Measurements from ENCODE around the gene RNF151. TPM values are rescaled to one million over a fixed set of nuclear protein-coding genes. Genes with fewer than 3 reads are reported as not detected.

The RNF151 gene
- total and polyA plus RNA-seq, 2 of the 13 experiments (the other 11 are each of a cell fraction or from before 2014, with no cell fraction given): not detected

DNA sequence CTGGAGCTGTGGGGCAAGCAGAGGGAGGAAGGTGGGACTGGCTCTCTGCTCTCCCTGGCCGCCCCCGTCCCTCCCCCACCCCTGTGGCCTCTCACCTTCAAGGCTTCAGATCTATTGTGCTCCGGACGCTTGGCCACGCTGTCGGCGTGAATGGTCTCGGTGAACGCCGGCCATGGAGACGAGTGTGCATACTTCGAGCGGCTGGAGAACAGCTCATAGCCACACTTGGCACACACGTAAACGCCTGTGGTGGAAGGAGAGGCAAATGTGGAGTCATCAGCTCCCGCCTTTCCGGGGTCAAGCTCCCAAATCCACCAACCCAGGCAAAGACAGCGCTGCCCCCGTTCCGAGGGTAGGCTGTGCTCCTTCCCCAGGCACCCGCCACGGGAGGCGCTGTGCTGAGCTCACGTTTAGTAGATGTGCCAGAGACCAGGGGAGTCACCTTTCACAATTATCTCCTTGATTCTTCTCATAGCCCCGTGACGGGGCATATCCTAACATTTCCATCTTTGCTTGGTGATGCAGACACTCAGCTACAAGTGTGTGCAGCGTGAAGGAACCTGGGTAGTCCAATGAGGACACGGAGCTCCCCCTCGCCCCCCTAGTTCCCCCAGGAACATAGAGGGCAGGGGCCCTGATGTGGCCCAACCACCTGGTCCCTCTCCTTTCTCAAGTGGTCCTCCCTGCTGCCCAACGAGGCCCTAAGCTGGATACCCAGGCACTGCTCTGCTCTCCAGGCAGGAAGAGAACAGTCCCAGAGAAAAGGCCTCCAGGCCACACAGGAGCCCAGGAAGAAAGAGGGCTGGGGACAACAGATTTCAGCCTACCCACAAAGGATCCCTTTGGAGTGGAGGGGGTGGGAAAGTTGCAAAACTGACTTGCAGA is 25.3 kb upstream of the RNF151 start (continued):
- 0 out of 2 replicates have a peak, but pooled peaks have one; percentile 31 for TF ChIP-seq ZNF607 (CRISPR knock-in tag; IDR thresholded peaks at IDR 0.05; ENCODE audit: borderline replicate concordance)
- 0 out of 2 replicates have a peak, but pooled peaks have one; percentile 25 for TF ChIP-seq ZNF138 (CRISPR knock-in tag; IDR thresholded peaks at IDR 0.05; ENCODE audit: low read depth)
- TF ChIP-seq, protein P1, sequence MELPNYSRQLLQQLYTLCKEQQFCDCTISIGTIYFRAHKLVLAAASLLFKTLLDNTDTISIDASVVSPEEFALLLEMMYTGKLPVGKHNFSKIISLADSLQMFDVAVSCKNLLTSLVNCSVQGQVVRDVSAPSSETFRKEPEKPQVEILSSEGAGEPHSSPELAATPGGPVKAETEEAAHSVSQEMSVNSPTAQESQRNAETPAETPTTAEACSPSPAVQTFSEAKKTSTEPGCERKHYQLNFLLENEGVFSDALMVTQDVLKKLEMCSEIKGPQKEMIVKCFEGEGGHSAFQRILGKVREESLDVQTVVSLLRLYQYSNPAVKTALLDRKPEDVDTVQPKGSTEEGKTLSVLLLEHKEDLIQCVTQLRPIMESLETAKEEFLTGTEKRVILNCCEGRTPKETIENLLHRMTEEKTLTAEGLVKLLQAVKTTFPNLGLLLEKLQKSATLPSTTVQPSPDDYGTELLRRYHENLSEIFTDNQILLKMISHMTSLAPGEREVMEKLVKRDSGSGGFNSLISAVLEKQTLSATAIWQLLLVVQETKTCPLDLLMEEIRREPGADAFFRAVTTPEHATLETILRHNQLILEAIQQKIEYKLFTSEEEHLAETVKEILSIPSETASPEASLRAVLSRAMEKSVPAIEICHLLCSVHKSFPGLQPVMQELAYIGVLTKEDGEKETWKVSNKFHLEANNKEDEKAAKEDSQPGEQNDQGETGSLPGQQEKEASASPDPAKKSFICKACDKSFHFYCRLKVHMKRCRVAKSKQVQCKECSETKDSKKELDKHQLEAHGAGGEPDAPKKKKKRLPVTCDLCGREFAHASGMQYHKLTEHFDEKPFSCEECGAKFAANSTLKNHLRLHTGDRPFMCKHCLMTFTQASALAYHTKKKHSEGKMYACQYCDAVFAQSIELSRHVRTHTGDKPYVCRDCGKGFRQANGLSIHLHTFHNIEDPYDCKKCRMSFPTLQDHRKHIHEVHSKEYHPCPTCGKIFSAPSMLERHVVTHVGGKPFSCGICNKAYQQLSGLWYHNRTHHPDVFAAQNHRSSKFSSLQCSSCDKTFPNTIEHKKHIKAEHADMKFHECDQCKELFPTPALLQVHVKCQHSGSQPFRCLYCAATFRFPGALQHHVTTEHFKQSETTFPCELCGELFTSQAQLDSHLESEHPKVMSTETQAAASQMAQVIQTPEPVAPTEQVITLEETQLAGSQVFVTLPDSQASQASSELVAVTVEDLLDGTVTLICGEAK (IDR thresholded peaks at IDR 0.05): no peak
- TF ChIP-seq, protein P1 (CRISPR knock-in tag; IDR thresholded peaks at IDR 0.05): 0 out of 2 replicates have a peak, but pooled peaks have one; percentile 10
- TF ChIP-seq, protein P2, sequence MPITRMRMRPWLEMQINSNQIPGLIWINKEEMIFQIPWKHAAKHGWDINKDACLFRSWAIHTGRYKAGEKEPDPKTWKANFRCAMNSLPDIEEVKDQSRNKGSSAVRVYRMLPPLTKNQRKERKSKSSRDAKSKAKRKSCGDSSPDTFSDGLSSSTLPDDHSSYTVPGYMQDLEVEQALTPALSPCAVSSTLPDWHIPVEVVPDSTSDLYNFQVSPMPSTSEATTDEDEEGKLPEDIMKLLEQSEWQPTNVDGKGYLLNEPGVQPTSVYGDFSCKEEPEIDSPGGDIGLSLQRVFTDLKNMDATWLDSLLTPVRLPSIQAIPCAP (CRISPR knock-in tag; IDR thresholded peaks at IDR 0.05; ENCODE audit: low read depth): no peak
- peak; percentile 58 for TF ChIP-seq BRD4 (CRISPR knock-in tag; IDR thresholded peaks at IDR 0.05)
- no peak for TF ChIP-seq SRY (CRISPR knock-in tag; IDR thresholded peaks at IDR 0.05)
- TF ChIP-seq, protein P3, sequence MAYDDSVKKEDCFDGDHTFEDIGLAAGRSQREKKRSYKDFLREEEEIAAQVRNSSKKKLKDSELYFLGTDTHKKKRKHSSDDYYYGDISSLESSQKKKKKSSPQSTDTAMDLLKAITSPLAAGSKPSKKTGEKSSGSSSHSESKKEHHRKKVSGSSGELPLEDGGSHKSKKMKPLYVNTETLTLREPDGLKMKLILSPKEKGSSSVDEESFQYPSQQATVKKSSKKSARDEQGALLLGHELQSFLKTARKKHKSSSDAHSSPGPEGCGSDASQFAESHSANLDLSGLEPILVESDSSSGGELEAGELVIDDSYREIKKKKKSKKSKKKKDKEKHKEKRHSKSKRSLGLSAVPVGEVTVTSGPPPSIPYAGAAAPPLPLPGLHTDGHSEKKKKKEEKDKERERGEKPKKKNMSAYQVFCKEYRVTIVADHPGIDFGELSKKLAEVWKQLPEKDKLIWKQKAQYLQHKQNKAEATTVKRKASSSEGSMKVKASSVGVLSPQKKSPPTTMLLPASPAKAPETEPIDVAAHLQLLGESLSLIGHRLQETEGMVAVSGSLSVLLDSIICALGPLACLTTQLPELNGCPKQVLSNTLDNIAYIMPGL (CRISPR knock-in tag; IDR thresholded peaks at IDR 0.05; ENCODE audit: borderline replicate concordance in 1 of 2, low read depth in 1 of 2): peak in 1 of 2 experiments; percentile 78
- peak; percentile 33; the same call in 1 of the 2 replicates for TF ChIP-seq STAG1 (CRISPR knock-in tag; IDR thresholded peaks at IDR 0.05)
- TF ChIP-seq, protein P4, sequence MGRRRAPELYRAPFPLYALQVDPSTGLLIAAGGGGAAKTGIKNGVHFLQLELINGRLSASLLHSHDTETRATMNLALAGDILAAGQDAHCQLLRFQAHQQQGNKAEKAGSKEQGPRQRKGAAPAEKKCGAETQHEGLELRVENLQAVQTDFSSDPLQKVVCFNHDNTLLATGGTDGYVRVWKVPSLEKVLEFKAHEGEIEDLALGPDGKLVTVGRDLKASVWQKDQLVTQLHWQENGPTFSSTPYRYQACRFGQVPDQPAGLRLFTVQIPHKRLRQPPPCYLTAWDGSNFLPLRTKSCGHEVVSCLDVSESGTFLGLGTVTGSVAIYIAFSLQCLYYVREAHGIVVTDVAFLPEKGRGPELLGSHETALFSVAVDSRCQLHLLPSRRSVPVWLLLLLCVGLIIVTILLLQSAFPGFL (CRISPR knock-in tag; IDR thresholded peaks at IDR 0.05): no peak
- 0 out of 2 replicates have a peak, but pooled peaks have one; percentile 7 for TF ChIP-seq GABPB1 (CRISPR knock-in tag; IDR thresholded peaks at IDR 0.05)
- peak; percentile 57; the same call in 1 of the 2 replicates for TF ChIP-seq ZNF451 (CRISPR knock-in tag; IDR thresholded peaks at IDR 0.05)
- TF ChIP-seq, protein P5, sequence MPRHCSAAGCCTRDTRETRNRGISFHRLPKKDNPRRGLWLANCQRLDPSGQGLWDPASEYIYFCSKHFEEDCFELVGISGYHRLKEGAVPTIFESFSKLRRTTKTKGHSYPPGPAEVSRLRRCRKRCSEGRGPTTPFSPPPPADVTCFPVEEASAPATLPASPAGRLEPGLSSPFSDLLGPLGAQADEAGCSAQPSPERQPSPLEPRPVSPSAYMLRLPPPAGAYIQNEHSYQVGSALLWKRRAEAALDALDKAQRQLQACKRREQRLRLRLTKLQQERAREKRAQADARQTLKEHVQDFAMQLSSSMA (CRISPR knock-in tag; IDR thresholded peaks at IDR 0.05): no peak
- TF ChIP-seq KAT7 (CRISPR knock-in tag; IDR thresholded peaks at IDR 0.05; ENCODE audit: borderline replicate concordance): peak; percentile 39; the same call in 1 of the 2 replicates

Data from HepG2 (cell line).